H1 (cell line): Measurements from ENCODE around the gene BPIFB4. TPM values are rescaled to one million over a fixed set of nuclear protein-coding genes. Genes with fewer than 3 reads are reported as not detected.

Experiments
- CTCF ChIA-PET: fragments of 300-600 bp; sonication (Branson Sonifier 250); formaldehyde crosslinking; loops from one replicate; lab custom pipeline; 2021; ENCODE audit not compliant: partially characterized antibody; lab: Charles Lee
- POLR2A ChIA-PET: fragments of 300-600 bp; sonication (Branson Sonifier 250); formaldehyde crosslinking; loops from one replicate; lab custom pipeline; 2021; ENCODE audit warnings: inconsistent platforms; ENCODE audit not compliant: partially characterized antibody; lab: Charles Lee
- DNase-seq, 2 experiments: peaks; one replicate each; pipeline versions ENCODE4 v3.0.0 to v3.0.0-alpha.2; 2010 to 2022; ENCODE audit warnings: low spot score in 2 of 2, low read depth in 1 of 2, mixed read lengths in 1 of 2
- FAIRE-seq: peaks from 2 replicates; lab custom pipeline; 2011; peaks lifted over from hg19 to GRCh38; lab: Jason Lieb, UNC
- H2AFZ ChIP-seq: 2 replicates; pipeline ENCODE4 v1.8.1; 2012; ENCODE audit warnings: low read length, inconsistent platforms
- H2AK5ac ChIP-seq: 2 replicates; pipeline ENCODE4 v1.6.1; 2013; ENCODE audit warnings: low read depth, low read length
- H2BK120ac ChIP-seq: replicated peaks from 2 replicates; pipeline ENCODE3; 2013; ENCODE audit warnings: low read depth, low read length, inconsistent platforms
- H2BK12ac ChIP-seq: 2 replicates; pipeline ENCODE4 v1.6.1; 2013; ENCODE audit warnings: low read depth, low read length
- H2BK15ac ChIP-seq: 2 replicates; pipeline ENCODE4 v1.6.1; 2013; ENCODE audit warnings: low read length
- H2BK20ac ChIP-seq: 2 replicates; pipeline ENCODE4 v1.6.1; 2013; ENCODE audit warnings: low read length
- H2BK5ac ChIP-seq: 2 replicates; pipeline ENCODE4 v1.6.1; 2013; ENCODE audit warnings: low read depth, low read length
- H3K14ac ChIP-seq: 2 replicates; pipeline ENCODE4 v1.6.1; 2013; ENCODE audit warnings: inconsistent platforms; ENCODE audit not compliant: insufficient read length
- H3K18ac ChIP-seq: 2 replicates; pipeline ENCODE4 v1.6.1; 2013; ENCODE audit warnings: low read length; ENCODE audit errors: extremely low read depth
- H3K23ac ChIP-seq: 2 replicates; pipeline ENCODE4 v1.6.1; 2013; ENCODE audit warnings: inconsistent platforms; ENCODE audit not compliant: insufficient read length
- H3K23me2 ChIP-seq: 2 replicates; pipeline ENCODE4 v1.6.1; 2013; ENCODE audit warnings: low read depth, low read length
- H3K27ac ChIP-seq: 2 replicates; pipeline ENCODE4 v1.6.1; 2011; ENCODE audit warnings: low read depth, low read length, inconsistent platforms
- H3K27me3 ChIP-seq, 4 experiments: replicated peaks in 1 of 4; 1 replicate in 1 of 4; 2 replicates in 3 of 4; pipeline versions ENCODE4 v1.6.1 to v1.8.1; 2011 to 2013; ENCODE audit warnings: low read length in 3 of 4, mild to moderate bottlenecking in 3 of 4, inconsistent platforms in 2 of 4, mixed read lengths in 2 of 4, moderate library complexity in 1 of 4; ENCODE audit not compliant: control insufficient read depth in 3 of 4, insufficient read depth in 3 of 4; ENCODE audit errors: extremely low read depth in 1 of 4
- H3K36me3 ChIP-seq, 4 experiments: 2 replicates each; pipeline versions ENCODE4 v1.6.1 to v1.8.1; 2011 to 2013; ENCODE audit warnings: mild to moderate bottlenecking in 4 of 4, low read length in 3 of 4, moderate library complexity in 2 of 4, control low read depth in 1 of 4, inconsistent platforms in 1 of 4; ENCODE audit not compliant: insufficient read depth in 4 of 4, control insufficient read depth in 2 of 4
- H3K4ac ChIP-seq: replicated peaks from 2 replicates; pipeline ENCODE3; 2013; ENCODE audit warnings: low read length, low read depth, mixed read lengths, inconsistent platforms; ENCODE audit not compliant: insufficient read length
- H3K4me1 ChIP-seq, 4 experiments: replicated peaks in 1 of 4; 1 replicate in 1 of 4; 2 replicates in 3 of 4; pipeline versions ENCODE4 v1.6.1 to v1.8.1; 2011 to 2013; ENCODE audit warnings: low read length in 3 of 4, inconsistent platforms in 2 of 4, mixed read lengths in 1 of 4; ENCODE audit not compliant: insufficient read depth in 4 of 4, control insufficient read depth in 3 of 4
- H3K4me2 ChIP-seq, 2 experiments: 2 replicates each; pipeline versions ENCODE4 v1.6.1 to v1.8.1; 2011 to 2013; ENCODE audit warnings: low read depth in 2 of 2, low read length in 2 of 2, control low read depth in 1 of 2, inconsistent platforms in 1 of 2, mild to moderate bottlenecking in 1 of 2; ENCODE audit not compliant: insufficient read depth in 1 of 2
- H3K4me3 ChIP-seq, 4 experiments: fragments of 200-600, 300-600 bp in 1 of 4; sonication (generic), shearing (Covaris generic), sonication (Bioruptor Twin) in 1 of 4; 2 replicates each; pipeline versions ENCODE4 v1.5.1 to v1.8.1; 2011 to 2016; ENCODE audit warnings: low read length in 4 of 4, low read depth in 3 of 4, control low read depth in 2 of 4, inconsistent platforms in 2 of 4, mild to moderate bottlenecking in 2 of 4, mixed read lengths in 1 of 4, moderate library complexity in 1 of 4; ENCODE audit not compliant: insufficient read depth in 2 of 4; ENCODE audit errors: extremely low read depth in 1 of 4
- H3K56ac ChIP-seq: replicated peaks from 2 replicates; pipeline ENCODE3; 2013; ENCODE audit warnings: low read depth, mild to moderate bottlenecking, mixed read lengths, low read length, inconsistent platforms; ENCODE audit not compliant: insufficient read length
- H3K79me1 ChIP-seq: 2 replicates; pipeline ENCODE4 v1.6.1; 2013; ENCODE audit warnings: low read depth, low read length, control low read depth
- H3K79me2 ChIP-seq, 2 experiments: 2 replicates each; pipeline versions ENCODE4 v1.6.1 to v1.8.1; 2012 to 2013; ENCODE audit warnings: low read length in 2 of 2, mild to moderate bottlenecking in 2 of 2, inconsistent platforms in 1 of 2; ENCODE audit not compliant: insufficient read depth in 2 of 2, control insufficient read depth in 1 of 2
- H3K9ac ChIP-seq, 4 experiments: replicated peaks in 1 of 4; 1 replicate in 1 of 4; 2 replicates in 3 of 4; pipeline versions ENCODE4 v1.6.1 to v1.8.1; 2011 to 2013; ENCODE audit warnings: low read depth in 3 of 4, low read length in 3 of 4, control low read depth in 2 of 4, mild to moderate bottlenecking in 2 of 4, moderate library complexity in 2 of 4, inconsistent platforms in 1 of 4; ENCODE audit errors: extremely low read depth in 1 of 4
- H3K9me3 ChIP-seq, 2 experiments: 2 replicates each; pipeline versions ENCODE4 v1.6.1 to v1.8.1; 2012 to 2013; ENCODE audit warnings: mild to moderate bottlenecking in 2 of 2, moderate library complexity in 2 of 2, control low read depth in 1 of 2, inconsistent platforms in 1 of 2, low read depth in 1 of 2, low read length in 1 of 2, mixed read lengths in 1 of 2; ENCODE audit not compliant: insufficient read depth in 2 of 2
- H4K20me1 ChIP-seq, 2 experiments: replicated peaks in 1 of 2; 2 replicates each; pipeline versions ENCODE3 to v1.8.1; 2011 to 2013; ENCODE audit warnings: inconsistent platforms in 2 of 2, low read length in 2 of 2, mild to moderate bottlenecking in 1 of 2; ENCODE audit not compliant: insufficient read depth in 2 of 2, control insufficient read depth in 1 of 2
- H4K5ac ChIP-seq: 2 replicates; pipeline ENCODE4 v1.6.1; 2013; ENCODE audit warnings: low read length, low read depth, mixed read lengths, inconsistent platforms; ENCODE audit not compliant: insufficient read length
- H4K8ac ChIP-seq: 2 replicates; pipeline ENCODE4 v1.8.0; 2013; ENCODE audit warnings: mild to moderate bottlenecking, moderate library complexity, low read length, inconsistent platforms; ENCODE audit not compliant: insufficient read depth; ENCODE audit errors: extremely low read depth
- H4K91ac ChIP-seq: replicated peaks from 2 replicates; pipeline ENCODE3; 2013; ENCODE audit warnings: low read length, mixed read lengths, inconsistent platforms; ENCODE audit not compliant: insufficient read length
- KDM4A ChIP-seq: IDR thresholded peaks from one replicate; pipeline ENCODE4 v1.7.1; 2012; ENCODE audit warnings: low read depth, mild to moderate bottlenecking, moderate library complexity, low read length, inconsistent platforms; ENCODE audit not compliant: severe bottlenecking
- NANOG ChIP-seq: IDR thresholded peaks from 2 replicates; pipeline ENCODE4 v1.6.1; 2011; ENCODE audit warnings: low read length, low read depth, mild to moderate bottlenecking, inconsistent platforms; ENCODE audit not compliant: insufficient read depth, poor library complexity, severe bottlenecking
- PHF8 ChIP-seq: fragments of 200-600 bp; sonication (generic); conservative IDR thresholded peaks from 2 replicates; pipeline ENCODE4 v1.7.1; 2012; ENCODE audit warnings: low read depth, mild to moderate bottlenecking, inconsistent platforms, low read length, moderate library complexity
- SP4 ChIP-seq: IDR thresholded peaks from 2 replicates; pipeline ENCODE4 v1.6.1; 2012; ENCODE audit warnings: low read length, inconsistent platforms
- TAF7 ChIP-seq: optimal IDR thresholded peaks from 2 replicates; pipeline ENCODE3; 2011; ENCODE audit warnings: low read depth, mild to moderate bottlenecking, inconsistent platforms, low read length, moderate library complexity, borderline replicate concordance
- WGBS, 2 experiments: shearing (Covaris generic) in 1 of 2; methylation state at CpG; one replicate each; pipeline versions ENCODE4 v1.1.6 to v1.1.7; 2013 to 2015; ENCODE audit warnings: low lambda C conversion rate in 2 of 2, mixed read lengths in 2 of 2, inconsistent platforms in 1 of 2, low coverage in 1 of 2, missing lambda C conversion rate in 1 of 2; ENCODE audit not compliant: insufficient replicate concordance in 2 of 2, insufficient coverage in 1 of 2, insufficient read length in 1 of 2; ENCODE audit errors: extremely low coverage in 1 of 2, missing lambda C conversion rate in 1 of 2; 5-methylcytosine and 5-hydroxymethylcytosine counted together
- polyA plus RNA-seq, 7 experiments: library from polyadenylated mRNA; depleted of rRNA in 3 of 7; stranded (reverse) in 5 of 7; unstranded in 2 of 7; fragments of >200 nt in 5 of 7; fragments of 200-250 nt in 2 of 7; gene quantifications; 1 replicate in 5 of 7; 2 replicates in 1 of 7; 4 replicates in 1 of 7; pipeline versions ENCODE4 v1.2.1 to v1.2.3, GENCODE V29; 2011 to 2013; ENCODE audit warnings: missing spikeins in 2 of 7, mixed read lengths in 2 of 7
- total RNA-seq: library from RNA; stranded (reverse); fragmentation: NEBNext Ultra II Directional; extraction: Animal tissue kit (Norgen Biotek cat#: 25700); gene quantifications from 2 replicates; pipeline ENCODE4 v1.2.1, GENCODE V29; 2021

BPIFB4 gene
- total and polyA plus RNA-seq, 2 of the 8 experiments (the other 6 are each of a cell fraction or from before 2014, with no cell fraction given): not detected

DNA sequence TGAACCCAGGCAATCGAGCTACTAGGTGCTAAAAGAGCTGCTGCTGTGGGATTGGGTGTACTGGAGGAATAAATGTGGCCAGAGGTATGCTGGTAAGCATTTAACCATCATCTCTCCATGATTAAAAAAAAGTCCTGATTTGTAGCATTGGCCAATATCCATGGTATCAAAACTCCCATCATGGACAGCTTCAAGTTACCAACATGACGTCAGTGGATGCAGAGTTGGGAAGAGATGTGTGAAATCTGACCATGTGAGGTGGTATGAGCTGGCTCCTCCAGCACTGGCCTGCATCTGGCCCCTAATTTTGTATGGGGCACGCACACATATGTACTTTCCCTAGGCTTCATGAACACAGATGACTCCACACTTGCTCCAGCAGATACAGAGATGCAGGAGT, 11.7 kb downstream of the BPIFB4 start:
- no peak overlapping the region for H2BK20ac ChIP-seq
- TF ChIP-seq NANOG (no peak), SP4 (no peak), PHF8 (no peak), TAF7 (no peak), KDM4A (no peak)
- H3K56ac ChIP-seq: no peak overlapping the region
- H2BK12ac ChIP-seq: no peak overlapping the region
- H3K14ac ChIP-seq: no peak overlapping the region
- no peak overlapping the region for H3K4ac ChIP-seq
- H2AFZ ChIP-seq: no peak overlapping the region
- no peak overlapping the region for H2BK5ac ChIP-seq
- no peaks in the 10 kb centered on the region for H4K20me1 ChIP-seq
- no peak overlapping the region for H3K27ac ChIP-seq
- no peak overlapping the region for H3K4me3 ChIP-seq
- H3K23me2 ChIP-seq: peaks cover 7% of the 10 kb centered on the region; the same call in 1 of the 2 replicates
- no peaks in the 10 kb centered on the region for H3K9me3 ChIP-seq
- no peak overlapping the region for H2BK120ac ChIP-seq
- FAIRE-seq (no peak), DNase-seq (no peak)
- no peak overlapping the region for H3K9ac ChIP-seq
- ChIA-PET CTCF (interaction anchor here (0.9 to 1.5 kb wide), 7 partner anchors 14 to 249 kb away, joined by 3 to 5 read pairs (median 4); no protein-coding TSS in a partner anchor), POLR2A (no interaction called here)
- no peak overlapping the region for H4K8ac ChIP-seq
- H3K36me3 ChIP-seq: no peaks in the 10 kb centered on the region
- no peak overlapping the region for H4K91ac ChIP-seq
- H2AK5ac ChIP-seq: no peak overlapping the region
- no peak overlapping the region for H4K5ac ChIP-seq
- no peak overlapping the region for H3K4me2 ChIP-seq
- no peaks in the 10 kb centered on the region for H3K27me3 ChIP-seq
- H2BK15ac ChIP-seq: no peak overlapping the region
- no peak overlapping the region for H3K18ac ChIP-seq
- H3K23ac ChIP-seq: no peak overlapping the region
- no peaks in the 10 kb centered on the region for H3K4me1 ChIP-seq
- WGBS, 2 experiments: 74% methylated on average over 3 of the region's 3 CpGs; no CpG with 5 or more reads in 1 of the 2 experiments
- no peaks in the 10 kb centered on the region for H3K79me1 ChIP-seq
- H3K79me2 ChIP-seq: no peaks in the 10 kb centered on the region
